SK-N-SH (cell line): ENCODE results near the gene SF3B4.

Experiments used
- EZH2phosphoT487 ChIP-seq: fragments of 200-600 bp; sonication (generic); IDR thresholded peaks from 2 replicates; pipeline ENCODE4 v1.6.1; 2017; ENCODE audit warnings: low read depth, mixed run types, mild to moderate bottlenecking, antibody characterized with exemption, moderate library complexity, borderline replicate concordance
- RCOR1 ChIP-seq: fragments of 150-350 bp; IDR thresholded peaks from 2 replicates; pipeline ENCODE4 v1.6.1; 2017; ENCODE audit warnings: antibody characterized with exemption, low read length
- TAF1 ChIP-seq: IDR thresholded peaks from 2 replicates; pipeline ENCODE4 v1.6.1; 2012; ENCODE audit warnings: low read depth, mild to moderate bottlenecking, low read length, moderate library complexity, borderline replicate concordance
- TF ChIP-seq, protein P1 (sequence below): fragments of 200-600 bp; sonication (generic); IDR thresholded peaks from 2 replicates; pipeline ENCODE4 v1.6.1; 2017; ENCODE audit warnings: antibody characterized with exemption, mild to moderate bottlenecking, moderate library complexity

DNA sequence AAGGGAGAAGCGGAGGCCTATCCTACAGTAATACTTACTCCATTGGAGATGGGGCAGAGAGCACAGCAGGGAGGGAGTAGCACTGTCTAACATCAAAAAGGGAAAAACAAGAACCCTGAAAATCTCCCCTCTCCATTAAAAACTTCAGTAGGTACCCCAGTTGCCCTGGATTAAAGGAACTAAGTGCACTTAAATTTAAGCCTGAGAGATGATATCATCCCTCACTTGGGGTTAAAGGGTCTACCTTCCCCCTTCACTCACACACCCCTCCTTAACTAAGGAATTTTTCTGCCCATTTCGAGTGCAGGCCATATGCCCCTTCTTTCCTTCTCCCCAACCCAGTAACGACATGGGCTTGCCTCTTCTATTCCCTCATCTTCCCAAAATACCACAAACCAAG, 12.8 kb upstream of the SF3B4 start:
- TF ChIP-seq RCOR1 (no peak), EZH2phosphoT487 (no peak), TAF1 (no peak)
- TF ChIP-seq, protein P1, sequence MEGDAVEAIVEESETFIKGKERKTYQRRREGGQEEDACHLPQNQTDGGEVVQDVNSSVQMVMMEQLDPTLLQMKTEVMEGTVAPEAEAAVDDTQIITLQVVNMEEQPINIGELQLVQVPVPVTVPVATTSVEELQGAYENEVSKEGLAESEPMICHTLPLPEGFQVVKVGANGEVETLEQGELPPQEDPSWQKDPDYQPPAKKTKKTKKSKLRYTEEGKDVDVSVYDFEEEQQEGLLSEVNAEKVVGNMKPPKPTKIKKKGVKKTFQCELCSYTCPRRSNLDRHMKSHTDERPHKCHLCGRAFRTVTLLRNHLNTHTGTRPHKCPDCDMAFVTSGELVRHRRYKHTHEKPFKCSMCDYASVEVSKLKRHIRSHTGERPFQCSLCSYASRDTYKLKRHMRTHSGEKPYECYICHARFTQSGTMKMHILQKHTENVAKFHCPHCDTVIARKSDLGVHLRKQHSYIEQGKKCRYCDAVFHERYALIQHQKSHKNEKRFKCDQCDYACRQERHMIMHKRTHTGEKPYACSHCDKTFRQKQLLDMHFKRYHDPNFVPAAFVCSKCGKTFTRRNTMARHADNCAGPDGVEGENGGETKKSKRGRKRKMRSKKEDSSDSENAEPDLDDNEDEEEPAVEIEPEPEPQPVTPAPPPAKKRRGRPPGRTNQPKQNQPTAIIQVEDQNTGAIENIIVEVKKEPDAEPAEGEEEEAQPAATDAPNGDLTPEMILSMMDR: no peak
